ENCODE measurements around the gene OSBPL1A. TPM values are rescaled to one million over a fixed set of nuclear protein-coding genes. Genes with fewer than 3 reads are reported as not detected.

OSBPL1A gene
- polyA plus RNA-seq, 1 of the 3 experiments (the other 2 are of a cell fraction): 21.3 TPM

DNA sequence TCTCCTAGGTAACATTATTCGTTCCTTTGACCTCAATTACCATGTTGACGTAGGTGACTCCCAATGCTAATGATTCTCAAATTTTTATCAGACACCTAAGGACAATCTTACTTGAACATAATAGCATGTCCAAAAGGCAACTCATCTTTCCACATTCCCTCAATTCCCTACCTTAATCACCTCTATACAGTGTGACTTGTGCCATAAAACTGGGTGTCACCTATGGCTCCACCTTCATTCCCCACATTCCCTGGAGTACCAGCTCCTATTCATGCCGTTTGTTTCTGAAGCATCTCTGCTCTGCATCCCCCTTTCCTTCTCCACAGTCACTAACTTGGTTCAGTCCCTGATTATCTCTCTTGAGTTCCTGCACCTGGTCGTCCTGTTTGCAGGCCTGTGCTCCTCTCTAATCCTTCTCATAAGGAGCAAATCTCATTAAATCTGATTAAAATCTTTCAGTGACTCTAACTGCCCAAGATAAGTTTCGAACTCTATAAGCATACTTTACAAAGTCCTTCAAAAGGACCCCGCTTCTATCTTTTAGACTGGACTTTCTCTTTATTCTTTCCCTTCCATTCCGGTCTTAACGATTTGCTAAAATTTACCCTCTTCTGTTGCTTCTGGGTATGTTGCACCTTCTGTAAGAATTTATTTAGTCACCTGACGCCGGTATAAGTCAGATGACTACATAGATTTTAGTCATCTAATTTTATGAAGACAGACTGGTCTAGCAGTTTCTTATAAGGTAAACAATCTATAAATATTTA, 128.7 kb downstream of the OSBPL1A start:
- H3K4me3 ChIP-seq (ENCODE audit: low read depth in 2 of 2, low read length in 1 of 2): no peak overlapping the region
- peaks cover 8 to 12% of the 10 kb centered on the region in 2 experiments; a peak in 3 of 4 replicates for H3K4me1 ChIP-seq (ENCODE audit: control insufficient read depth in 1 of 2, insufficient read depth in 2 of 2, low read depth in 1 of 2, low read length in 1 of 2)
- no peaks in the 10 kb centered on the region for H4K20me1 ChIP-seq (ENCODE audit: insufficient read depth)
- no peaks in the 10 kb centered on the region for H3K27me3 ChIP-seq (ENCODE audit: insufficient read depth)
- H3K9ac ChIP-seq: no peak overlapping the region
- H3K9me3 ChIP-seq: no peaks in the 10 kb centered on the region
- no peaks in the 10 kb centered on the region for H3K9me2 ChIP-seq
- ChIA-PET CTCF (interaction anchor here (1.5 kb wide), 1 partner anchor 220 kb away, joined by 4 read pairs; no protein-coding TSS in a partner anchor), POLR2A (no interaction called here)
- no peak for TF ChIP-seq FOXJ3 (CRISPR knock-in tag; IDR thresholded peaks at IDR 0.05)
- TF ChIP-seq, protein P1, sequence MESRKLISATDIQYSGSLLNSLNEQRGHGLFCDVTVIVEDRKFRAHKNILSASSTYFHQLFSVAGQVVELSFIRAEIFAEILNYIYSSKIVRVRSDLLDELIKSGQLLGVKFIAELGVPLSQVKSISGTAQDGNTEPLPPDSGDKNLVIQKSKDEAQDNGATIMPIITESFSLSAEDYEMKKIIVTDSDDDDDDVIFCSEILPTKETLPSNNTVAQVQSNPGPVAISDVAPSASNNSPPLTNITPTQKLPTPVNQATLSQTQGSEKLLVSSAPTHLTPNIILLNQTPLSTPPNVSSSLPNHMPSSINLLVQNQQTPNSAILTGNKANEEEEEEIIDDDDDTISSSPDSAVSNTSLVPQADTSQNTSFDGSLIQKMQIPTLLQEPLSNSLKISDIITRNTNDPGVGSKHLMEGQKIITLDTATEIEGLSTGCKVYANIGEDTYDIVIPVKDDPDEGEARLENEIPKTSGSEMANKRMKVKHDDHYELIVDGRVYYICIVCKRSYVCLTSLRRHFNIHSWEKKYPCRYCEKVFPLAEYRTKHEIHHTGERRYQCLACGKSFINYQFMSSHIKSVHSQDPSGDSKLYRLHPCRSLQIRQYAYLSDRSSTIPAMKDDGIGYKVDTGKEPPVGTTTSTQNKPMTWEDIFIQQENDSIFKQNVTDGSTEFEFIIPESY (IDR thresholded peaks at IDR 0.05; ENCODE audit: borderline replicate concordance, low read depth): no peak
- no peak for TF ChIP-seq RFX5 (IDR thresholded peaks at IDR 0.05; ENCODE audit: low read length)
- TF ChIP-seq JUND (IDR thresholded peaks at IDR 0.05): no peak
- no peak for TF ChIP-seq NFIC (IDR thresholded peaks at IDR 0.05; ENCODE audit: borderline replicate concordance)
- TF ChIP-seq, protein P2, sequence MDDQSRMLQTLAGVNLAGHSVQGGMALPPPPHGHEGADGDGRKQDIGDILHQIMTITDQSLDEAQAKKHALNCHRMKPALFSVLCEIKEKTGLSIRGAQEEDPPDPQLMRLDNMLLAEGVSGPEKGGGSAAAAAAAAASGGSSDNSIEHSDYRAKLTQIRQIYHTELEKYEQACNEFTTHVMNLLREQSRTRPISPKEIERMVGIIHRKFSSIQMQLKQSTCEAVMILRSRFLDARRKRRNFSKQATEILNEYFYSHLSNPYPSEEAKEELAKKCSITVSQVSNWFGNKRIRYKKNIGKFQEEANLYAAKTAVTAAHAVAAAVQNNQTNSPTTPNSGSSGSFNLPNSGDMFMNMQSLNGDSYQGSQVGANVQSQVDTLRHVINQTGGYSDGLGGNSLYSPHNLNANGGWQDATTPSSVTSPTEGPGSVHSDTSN (IDR thresholded peaks at IDR 0.05): no peak
- TF ChIP-seq FOXM1 (IDR thresholded peaks at IDR 0.05; ENCODE audit: low read depth): no peak
- no peak for TF ChIP-seq ELF1 (IDR thresholded peaks at IDR 0.05)
- TF ChIP-seq TEAD4 (IDR thresholded peaks at IDR 0.05; ENCODE audit: borderline replicate concordance, insufficient read depth): no peak
- TF ChIP-seq TCF12 (IDR thresholded peaks at IDR 0.05): no peak
- no peak overlapping the region for H2AFZ ChIP-seq (ENCODE audit: low read depth)
- DNase-seq: no peak
- 0 out of 2 replicates have a peak overlapping the region, but pooled peaks have one; percentile 73 for H3K4me2 ChIP-seq
- H3F3A ChIP-seq (replicated peaks; ENCODE audit: insufficient read depth): peaks cover 21% of the 10 kb centered on the region
- 90% methylated on average over 10 of the region's 10 CpGs for WGBS (ENCODE audit: low lambda C conversion rate)
- H3K27ac ChIP-seq (ENCODE audit: low read depth in 2 of 2, low read length in 1 of 2): no peak overlapping the region
- H3K79me2 ChIP-seq (ENCODE audit: insufficient read depth): peaks cover 30% of the 10 kb centered on the region
- no peaks in the 10 kb centered on the region for H3K36me3 ChIP-seq (replicated peaks in 1 of 2; ENCODE audit: control insufficient read depth in 1 of 2, insufficient read depth in 2 of 2, low read length in 1 of 2)

DNA sequence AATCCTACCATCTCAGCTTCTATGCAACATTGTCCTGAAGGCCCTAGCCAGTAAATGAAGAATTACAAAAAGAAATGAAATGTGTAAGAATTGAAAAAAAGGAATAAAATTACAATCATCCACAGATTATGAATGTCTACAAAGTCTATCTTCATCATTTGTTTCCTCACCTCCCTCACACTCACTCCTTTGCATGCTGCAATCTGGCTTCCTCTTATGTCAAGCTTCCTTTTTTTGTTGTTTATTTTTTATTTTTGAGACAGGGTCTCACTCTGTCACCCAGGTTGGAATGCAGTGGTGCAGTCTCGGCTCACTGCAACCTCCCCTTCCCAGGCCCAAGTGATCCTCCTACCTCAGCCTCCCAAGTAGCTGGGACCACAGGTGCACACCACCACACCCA, 129.7 kb downstream of the OSBPL1A start:
- Histone ChIP-seq H3K27me3 (ENCODE audit: insufficient read depth) (no peaks in the 10 kb centered on the region), H4K20me1 (ENCODE audit: insufficient read depth) (no peaks in the 10 kb centered on the region), H3K4me2 (no peak overlapping the region), H3K4me3 (ENCODE audit: low read depth in 2 of 2, low read length in 1 of 2) (no peak overlapping the region), H3K36me3 (replicated peaks in 1 of 2; ENCODE audit: control insufficient read depth in 1 of 2, insufficient read depth in 2 of 2, low read length in 1 of 2) (no peaks in the 10 kb centered on the region), H2AFZ (ENCODE audit: low read depth) (no peak overlapping the region), H3K27ac (ENCODE audit: low read depth in 2 of 2, low read length in 1 of 2) (no peak overlapping the region), H3K79me2 (ENCODE audit: insufficient read depth) (peaks cover 30% of the 10 kb centered on the region), H3K9ac (no peak overlapping the region), H3K4me1 (ENCODE audit: control insufficient read depth in 1 of 2, insufficient read depth in 2 of 2, low read depth in 1 of 2, low read length in 1 of 2) (peaks cover 8 to 12% of the 10 kb centered on the region in 2 experiments; a peak in 3 of 4 replicates), H3K9me3 (no peaks in the 10 kb centered on the region), H3K9me2 (no peaks in the 10 kb centered on the region), H3F3A (replicated peaks; ENCODE audit: insufficient read depth) (peaks cover 21% of the 10 kb centered on the region)
- ChIA-PET CTCF (interaction anchor here (0.6 to 1.5 kb wide), 2 partner anchors 221 to 380 kb away, joined by 3 to 4 read pairs; no protein-coding TSS in a partner anchor), POLR2A (no interaction called here)
- WGBS (ENCODE audit: low lambda C conversion rate): 100% methylated on average over 1 of the region's 1 CpG
- DNase-seq: no peak
- TF ChIP-seq SMC3 (IDR thresholded peaks at IDR 0.05; ENCODE audit: low read depth, low read length) (no peak), EP300 (IDR thresholded peaks at IDR 0.05; ENCODE audit: borderline replicate concordance in 1 of 2, low read depth in 1 of 2, low read length in 1 of 2) (no peak), TAF1 (IDR thresholded peaks at IDR 0.05; ENCODE audit: borderline replicate concordance, low read depth, low read length) (no peak), ELF1 (IDR thresholded peaks at IDR 0.05) (no peak), FOXJ3 (CRISPR knock-in tag; IDR thresholded peaks at IDR 0.05) (no peak), YY1 (IDR thresholded peaks at IDR 0.05; ENCODE audit: low read depth) (no peak)
- TF ChIP-seq, protein P1 (IDR thresholded peaks at IDR 0.05; ENCODE audit: borderline replicate concordance, low read depth): no peak
- TF ChIP-seq, protein P2 (IDR thresholded peaks at IDR 0.05): no peak
- TF ChIP-seq, protein P3, sequence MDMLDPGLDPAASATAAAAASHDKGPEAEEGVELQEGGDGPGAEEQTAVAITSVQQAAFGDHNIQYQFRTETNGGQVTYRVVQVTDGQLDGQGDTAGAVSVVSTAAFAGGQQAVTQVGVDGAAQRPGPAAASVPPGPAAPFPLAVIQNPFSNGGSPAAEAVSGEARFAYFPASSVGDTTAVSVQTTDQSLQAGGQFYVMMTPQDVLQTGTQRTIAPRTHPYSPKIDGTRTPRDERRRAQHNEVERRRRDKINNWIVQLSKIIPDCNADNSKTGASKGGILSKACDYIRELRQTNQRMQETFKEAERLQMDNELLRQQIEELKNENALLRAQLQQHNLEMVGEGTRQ (IDR thresholded peaks at IDR 0.05; ENCODE audit: borderline replicate concordance, low read depth, low read length): no peak
- TF ChIP-seq, protein P4, sequence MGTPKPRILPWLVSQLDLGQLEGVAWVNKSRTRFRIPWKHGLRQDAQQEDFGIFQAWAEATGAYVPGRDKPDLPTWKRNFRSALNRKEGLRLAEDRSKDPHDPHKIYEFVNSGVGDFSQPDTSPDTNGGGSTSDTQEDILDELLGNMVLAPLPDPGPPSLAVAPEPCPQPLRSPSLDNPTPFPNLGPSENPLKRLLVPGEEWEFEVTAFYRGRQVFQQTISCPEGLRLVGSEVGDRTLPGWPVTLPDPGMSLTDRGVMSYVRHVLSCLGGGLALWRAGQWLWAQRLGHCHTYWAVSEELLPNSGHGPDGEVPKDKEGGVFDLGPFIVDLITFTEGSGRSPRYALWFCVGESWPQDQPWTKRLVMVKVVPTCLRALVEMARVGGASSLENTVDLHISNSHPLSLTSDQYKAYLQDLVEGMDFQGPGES (IDR thresholded peaks at IDR 0.05; ENCODE audit: low read depth, low read length): no peak

All from SK-N-SH (cell line).